GM19397 (cell line): ENCODE results near the gene NANOG.
"Not testable (repeated sequence)": the region's sequence is repeated elsewhere in the genome, so short reads cannot be mapped to it uniquely, and the experiment has no call there.

Experiments
- ATAC-seq: cut with Tn5 transposase; IDR thresholded peaks from one replicate; pipeline ENCODE4 v1.9.1; 2021; ENCODE audit warnings: mild to moderate bottlenecking, moderate library complexity; ENCODE audit not compliant: unreplicated experiment

Gene NANOG

DNA sequence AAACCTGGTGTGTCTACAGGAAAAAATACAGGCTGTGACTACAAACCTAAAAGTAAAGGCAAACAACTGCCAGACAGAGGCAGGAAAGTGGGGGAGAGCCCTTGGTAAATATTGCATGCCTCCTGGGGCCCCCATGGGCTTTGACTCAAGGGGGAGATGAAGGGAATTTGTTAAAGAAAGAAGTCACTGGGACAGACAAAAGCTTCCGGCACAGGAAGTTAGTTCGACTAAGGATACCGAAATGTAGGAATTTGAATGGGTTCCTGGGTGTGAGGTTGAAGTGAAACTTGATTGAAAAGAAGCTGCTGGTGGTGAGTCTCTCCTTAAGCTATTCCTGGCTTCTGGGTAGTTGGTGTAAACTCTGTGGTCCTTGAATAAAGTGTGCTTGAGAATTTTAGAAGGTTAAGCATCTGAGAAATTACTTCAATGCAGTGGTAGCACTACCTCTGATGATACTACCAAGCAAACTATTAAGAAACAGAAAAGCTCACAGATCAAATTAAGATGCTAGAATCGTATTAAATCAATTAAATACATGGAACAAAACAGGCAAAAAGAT is 9.6 kb downstream of the NANOG start:
- ATAC-seq, result not testable (repeated sequence)

DNA sequence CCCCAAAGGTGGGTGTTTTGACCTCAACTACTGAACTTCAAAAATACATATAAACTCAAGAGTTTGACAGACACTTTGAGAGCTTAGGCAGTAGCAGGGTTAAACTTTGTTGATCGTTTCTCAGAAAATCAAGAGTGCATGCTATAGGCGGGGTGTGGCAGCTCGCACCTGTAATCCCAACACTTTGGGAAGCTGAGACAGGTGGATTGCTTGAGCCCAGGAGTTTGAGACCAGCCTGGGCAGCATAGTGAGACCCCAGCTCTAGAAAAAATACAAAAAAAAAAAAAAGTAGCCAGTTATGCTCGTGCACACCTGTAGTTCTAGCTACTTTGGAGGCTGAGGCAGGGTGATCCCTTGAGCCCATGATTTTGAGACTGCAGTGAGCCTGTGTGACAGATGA is 12.3 kb downstream of the NANOG start:
- no peak for ATAC-seq

DNA sequence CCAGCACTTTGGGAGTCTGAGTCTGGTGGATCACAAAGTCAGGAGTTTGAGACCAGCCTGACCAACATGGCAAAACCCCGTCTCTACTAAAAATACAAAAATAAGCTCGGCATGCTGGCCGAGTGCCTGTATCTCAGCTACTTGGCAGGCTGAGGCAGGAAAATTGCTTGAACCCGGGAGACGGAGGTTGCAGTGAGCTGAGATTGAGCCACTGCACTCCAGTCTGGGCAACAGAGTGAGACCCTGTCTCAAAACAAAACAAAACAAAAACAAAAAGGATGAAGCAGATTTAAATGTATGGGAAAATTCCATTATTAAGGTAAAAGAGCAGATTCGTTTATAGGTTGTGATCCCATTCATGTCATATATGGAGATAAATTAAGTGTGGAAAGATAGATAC is 17.1 kb downstream of the NANOG start:
- not testable (repeated sequence) for ATAC-seq

DNA sequence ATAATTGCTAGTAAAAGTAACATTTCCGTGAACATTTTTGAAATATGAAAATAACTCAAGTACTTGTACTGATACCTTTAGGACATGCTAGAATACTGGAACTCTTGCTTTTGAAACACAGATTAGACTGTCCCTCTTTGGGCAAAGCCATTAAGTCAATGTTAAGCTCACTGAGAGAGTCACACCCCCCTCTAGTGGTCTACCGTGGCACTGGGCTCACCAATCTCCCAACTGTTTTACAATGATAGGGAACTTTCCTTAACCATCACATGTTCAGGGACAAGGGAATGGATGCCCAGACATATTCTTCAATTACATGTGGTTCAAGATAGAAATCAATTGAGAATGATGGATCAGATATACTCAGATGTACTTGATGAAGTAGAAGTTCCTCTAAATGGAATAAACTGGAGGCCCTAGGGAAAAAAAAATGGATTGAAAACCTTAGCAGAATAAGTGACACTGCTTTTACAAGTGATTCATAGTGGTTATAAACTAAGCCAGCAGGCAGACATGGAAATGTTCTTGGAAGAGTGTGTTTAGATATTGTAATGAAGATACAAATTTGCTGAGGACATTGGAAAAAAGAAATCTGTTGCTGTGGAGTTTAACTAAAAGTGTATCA is 17.8 kb downstream of the NANOG start:
- ATAC-seq, result no peak

DNA sequence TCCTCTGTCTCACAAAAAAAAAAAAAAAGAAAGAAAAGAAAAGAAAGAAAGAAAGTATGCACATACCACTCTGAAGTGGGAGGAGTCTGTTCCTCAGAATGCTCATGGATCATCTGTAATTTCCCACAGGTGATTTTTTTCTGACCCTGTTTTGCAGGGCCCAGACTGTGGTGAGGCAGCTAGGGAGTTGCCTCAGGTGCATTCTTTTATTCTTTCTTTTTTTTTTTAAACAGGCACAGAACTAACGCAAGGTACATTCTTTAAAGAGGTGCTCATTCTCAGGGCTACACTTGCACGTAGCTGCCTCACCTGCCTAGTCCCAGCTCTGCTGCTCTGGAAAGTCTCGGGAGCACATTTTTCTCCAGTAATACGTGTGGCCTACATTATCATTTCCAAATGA is 36.6 kb downstream of the NANOG start:
- not testable (repeated sequence) for ATAC-seq

DNA sequence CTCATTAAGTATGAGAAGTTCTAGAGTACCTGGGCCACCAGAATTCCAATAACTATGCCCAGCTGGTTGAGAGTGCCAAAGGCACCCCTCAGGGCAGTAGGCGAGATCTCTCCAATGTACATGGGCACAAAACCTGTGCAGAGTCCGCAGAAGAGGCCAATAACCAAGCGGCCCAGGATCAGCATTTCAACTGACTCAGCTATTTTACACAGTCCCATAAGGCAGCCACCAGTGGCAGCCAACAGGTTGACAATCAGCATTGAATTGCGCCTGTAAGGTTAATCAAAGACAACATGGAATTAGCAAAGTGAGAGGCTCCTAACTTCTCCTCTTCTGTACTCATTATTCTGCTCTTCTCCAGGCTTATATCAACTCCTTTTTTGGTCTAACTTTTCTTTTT is 40.5 kb downstream of the NANOG start:
- ATAC-seq, result not testable (repeated sequence)

DNA sequence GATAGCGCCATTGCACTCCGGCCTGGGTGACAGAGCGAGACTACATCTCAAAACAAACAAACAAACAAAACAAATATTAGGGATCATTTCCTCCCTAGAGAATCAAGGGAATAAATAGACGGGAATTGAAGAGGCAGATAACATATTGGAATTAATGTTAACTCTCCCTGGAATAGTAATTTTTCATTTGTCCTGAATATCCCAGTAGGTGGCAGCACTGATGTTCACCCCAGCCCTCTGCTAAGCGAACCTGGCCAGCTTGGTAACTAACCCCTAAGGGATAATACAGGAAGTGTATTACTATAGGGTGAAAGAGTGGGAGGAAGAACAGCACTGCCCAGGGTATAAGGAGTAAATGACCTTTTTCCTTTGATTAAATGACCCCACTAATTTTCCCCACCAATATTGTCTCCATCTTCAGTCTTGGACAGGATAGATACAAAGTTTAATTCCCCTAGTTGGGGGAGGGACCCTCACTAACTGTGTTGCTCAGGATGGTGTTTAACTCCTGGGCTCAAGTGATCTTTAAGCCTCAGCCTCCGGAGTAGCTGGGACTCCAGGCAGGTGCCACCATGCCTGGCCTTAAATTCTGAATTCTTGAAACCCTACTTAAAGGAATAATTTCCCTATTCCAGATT is 43.0 kb downstream of the NANOG start:
- ATAC-seq, result no peak

DNA sequence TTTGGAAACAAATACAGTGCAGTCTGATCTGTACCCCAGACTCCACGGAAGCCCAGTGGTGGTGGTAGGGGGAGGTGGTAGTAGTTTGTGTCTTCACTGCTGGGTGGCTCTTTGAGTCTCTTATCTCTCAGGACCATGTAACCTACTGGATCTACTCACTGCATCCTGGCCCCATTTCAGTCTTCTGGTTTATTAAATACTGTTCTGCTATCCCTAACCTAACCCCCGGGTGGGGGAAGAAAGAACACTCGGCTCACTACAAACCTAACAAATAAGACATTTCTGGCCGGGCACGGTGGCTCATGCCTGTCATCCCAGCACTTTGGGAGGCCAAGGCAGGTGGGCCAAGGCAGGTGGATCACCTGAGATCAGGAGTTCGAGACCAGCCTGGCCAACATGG is 44.0 kb downstream of the NANOG start:
- ATAC-seq, result not testable (repeated sequence)

DNA sequence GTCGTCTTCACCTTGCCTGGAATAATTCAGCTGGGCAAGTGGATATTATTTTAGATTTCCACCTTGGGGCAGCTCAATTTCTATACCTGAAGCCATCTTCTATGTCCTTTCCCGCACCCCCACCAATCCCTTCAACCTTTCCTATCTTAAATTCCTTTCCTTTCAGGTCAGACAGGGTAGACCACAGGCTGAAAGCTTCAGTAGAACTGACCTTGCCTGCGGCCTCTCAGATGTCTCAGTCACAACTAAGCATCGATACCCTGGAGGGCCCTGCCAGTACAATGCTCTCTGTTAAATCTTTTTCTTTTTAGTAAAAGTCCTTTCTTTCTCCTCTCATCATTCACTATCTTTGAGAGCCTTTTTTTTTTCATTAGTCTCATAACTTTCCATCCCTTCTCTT is 44.6 kb downstream of the NANOG start:
- no peak for ATAC-seq

DNA sequence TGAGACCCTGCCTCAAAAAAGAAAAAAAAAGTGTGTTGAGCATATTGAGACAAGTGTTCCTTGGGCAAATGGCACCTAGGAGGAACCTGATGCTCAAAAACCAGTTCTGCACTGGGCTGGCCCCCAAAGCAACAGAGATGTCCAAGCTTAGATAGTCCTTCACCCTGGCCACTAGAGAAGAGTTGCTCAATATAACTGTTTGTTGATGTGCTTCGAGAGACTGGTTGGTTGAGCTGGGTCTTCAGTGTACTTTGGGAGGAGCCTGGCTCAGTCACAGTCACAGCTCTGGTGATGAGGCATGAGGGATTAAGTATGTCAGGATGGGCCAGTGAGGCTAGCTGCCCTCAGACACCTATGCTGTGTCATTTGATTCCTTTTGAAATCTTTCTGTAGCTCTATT is 45.5 kb downstream of the NANOG start:
- no peak for ATAC-seq

DNA sequence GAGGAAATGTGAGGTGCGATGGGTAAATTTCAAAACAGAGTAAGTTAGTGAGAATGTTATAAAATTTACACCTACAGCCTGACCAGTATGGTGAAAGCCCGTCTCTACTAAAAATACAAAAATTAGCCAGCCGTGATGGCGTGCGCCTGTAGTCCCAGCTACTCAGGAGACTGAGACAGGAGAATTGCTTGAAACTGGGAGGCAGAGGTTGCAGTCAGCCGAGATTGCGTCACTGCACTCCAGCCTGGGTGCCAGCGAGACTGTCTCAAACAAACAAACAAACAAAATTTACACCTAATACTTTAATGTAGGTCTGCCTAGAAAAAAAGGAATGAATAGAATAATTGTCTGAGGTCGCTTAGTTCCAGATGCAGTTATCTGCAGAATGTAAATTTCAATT is 45.9 kb downstream of the NANOG start:
- ATAC-seq, result no peak

DNA sequence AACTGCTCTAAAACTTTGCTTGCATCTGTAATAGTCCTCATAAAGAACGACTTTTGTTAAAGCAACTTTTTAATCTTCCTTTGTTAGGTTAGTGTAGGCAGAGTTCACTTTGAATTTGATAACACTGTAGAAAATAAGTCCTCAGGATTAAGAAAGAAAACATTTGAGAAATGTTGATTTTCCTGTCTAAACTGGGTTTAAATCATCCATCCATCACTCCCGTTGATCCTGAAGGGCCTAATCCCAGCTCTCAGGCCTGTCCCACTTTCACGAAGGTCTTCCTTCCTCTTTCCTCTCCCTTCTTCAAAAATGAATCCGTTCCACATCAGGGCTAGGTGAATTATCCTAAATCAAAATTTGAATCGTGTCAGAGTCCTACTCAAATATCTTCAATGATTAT is 46.6 kb downstream of the NANOG start:
- ATAC-seq, result no peak

DNA sequence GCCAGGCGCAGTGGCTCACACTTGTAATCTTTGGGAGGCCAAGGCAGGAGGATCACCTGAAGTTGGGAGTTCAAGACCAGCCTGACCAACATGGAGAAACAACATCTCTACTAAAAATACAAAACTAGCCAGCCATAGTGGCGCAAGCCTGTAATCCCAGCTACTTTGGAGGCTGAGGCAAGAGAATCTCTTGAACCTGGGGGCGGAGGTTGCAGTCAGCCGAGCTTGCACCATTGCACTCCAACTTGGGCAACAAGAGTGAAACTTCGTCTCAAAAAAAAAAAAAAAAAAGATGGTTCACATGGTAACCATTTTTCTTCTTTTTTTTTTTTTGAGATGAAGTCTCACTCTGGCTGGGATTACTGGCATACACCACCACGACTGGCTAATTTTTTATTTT is 48.2 kb downstream of the NANOG start:
- no peak for ATAC-seq

DNA sequence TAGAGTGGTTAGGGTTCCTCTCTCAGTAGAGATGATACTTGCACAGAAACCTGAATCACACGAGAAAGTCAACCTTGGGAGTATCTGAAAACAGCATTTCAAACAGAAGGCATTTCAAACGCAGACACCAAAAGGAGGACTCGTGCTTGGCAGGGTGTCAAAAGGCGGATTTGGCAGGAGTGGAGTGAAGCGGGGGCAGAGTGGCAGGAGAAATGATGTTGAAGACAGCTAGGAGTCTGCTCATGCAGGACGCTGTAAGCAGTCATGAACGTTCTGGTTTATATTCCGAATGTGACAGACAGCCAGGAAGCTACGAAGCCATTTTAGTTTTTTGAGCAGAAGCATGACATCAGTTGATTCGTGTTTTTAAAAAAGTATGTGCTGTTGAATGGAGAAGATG is 50.0 kb downstream of the NANOG start:
- not testable (repeated sequence) for ATAC-seq

DNA sequence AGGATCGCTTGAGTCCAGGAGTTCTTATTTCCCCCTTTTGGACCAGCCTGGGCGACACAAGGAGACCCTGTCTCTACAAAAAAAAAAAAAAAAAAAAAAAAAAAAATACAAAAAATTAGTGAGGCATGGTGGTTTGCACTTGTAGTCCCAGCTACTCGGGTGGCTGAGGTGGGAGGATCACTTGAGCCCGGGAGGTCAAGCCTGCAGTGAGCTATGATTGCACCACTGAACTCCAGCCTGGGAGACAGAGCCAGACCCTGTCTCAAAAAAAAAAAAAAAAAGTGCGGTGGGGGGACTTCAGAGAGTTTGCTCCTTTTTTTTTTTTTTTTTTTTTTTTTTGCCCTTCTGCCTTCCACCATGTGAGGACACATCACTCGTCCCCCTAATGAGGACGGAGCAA is 50.6 kb downstream of the NANOG start:
- ATAC-seq, result not testable (repeated sequence)

DNA sequence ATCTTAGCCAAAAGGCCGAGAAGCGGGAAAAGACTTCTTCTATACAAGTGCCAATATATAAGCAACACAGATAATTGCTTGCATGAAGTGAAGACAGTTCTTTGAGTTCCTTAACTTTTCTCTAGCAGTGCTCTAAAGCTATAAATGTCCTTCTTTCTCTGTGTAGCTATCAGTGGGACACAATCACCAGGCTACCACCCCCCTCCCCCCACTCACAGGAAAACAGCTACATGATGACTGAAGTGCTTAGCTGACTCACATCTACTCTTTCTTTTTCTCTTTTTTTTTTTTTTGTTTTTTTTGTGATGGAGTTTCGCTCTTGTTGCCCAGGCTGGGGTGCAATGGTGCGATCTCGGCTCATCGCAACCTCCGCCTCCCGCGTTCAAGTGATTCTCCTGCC is 53.2 kb downstream of the NANOG start:
- not testable (repeated sequence) for ATAC-seq

DNA sequence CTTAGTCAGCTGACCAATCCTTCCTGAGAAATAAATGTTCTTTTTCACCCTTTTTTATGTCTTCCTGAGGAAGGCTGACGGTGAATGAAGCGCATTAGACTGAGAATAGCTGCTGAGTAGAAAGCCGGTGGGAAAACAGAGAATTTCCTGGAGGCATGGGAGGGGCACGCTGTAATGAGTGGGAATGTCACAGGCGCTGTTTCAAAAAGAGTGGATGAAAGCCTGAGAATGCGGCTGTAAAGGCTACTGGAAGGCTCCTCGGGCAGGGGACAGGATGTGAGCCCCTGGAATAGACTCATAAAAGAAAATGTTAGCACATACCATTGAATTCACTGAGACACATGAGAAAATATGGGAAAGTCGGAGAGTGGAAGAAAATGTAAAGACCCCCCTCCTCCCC is 53.9 kb downstream of the NANOG start:
- not testable (repeated sequence) for ATAC-seq

DNA sequence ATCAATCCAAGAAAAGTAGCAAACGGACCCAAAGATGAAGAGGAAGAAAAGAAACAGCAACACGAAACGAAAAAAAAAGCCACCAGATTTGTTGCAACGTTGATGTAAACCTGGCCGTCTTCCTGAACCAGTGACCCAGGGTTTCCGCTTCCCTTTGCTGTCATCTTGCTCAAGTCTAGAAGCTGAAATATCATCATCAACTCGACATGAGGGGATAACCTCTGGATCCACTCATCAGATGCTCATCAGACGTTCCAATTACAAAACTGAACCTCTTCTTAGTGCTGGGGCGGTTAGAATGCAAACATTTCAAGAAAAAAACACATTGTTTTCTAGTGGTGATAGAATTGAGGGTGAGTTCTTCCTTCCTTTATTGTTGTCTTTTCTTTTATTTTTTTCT is 54.4 kb downstream of the NANOG start:
- not testable (repeated sequence) for ATAC-seq

DNA sequence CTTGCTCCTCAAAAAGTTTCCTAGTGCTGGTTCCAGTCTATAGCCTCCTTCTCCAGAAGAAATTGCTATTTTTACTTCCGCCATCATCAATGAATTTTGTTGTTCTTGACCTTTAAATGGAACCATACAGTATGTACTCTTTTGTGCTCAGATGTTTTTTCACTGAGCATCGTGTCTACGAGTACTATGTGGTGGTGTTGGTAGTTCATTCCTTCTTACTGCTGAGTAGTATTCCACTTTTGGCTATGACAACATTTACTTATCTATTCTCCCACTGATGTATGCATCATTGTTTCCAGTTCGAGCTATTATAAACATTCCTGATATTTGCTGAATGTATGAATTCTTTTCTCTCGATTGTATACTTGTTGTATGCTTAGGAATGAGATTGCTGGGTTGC is 54.9 kb downstream of the NANOG start:
- no peak for ATAC-seq

DNA sequence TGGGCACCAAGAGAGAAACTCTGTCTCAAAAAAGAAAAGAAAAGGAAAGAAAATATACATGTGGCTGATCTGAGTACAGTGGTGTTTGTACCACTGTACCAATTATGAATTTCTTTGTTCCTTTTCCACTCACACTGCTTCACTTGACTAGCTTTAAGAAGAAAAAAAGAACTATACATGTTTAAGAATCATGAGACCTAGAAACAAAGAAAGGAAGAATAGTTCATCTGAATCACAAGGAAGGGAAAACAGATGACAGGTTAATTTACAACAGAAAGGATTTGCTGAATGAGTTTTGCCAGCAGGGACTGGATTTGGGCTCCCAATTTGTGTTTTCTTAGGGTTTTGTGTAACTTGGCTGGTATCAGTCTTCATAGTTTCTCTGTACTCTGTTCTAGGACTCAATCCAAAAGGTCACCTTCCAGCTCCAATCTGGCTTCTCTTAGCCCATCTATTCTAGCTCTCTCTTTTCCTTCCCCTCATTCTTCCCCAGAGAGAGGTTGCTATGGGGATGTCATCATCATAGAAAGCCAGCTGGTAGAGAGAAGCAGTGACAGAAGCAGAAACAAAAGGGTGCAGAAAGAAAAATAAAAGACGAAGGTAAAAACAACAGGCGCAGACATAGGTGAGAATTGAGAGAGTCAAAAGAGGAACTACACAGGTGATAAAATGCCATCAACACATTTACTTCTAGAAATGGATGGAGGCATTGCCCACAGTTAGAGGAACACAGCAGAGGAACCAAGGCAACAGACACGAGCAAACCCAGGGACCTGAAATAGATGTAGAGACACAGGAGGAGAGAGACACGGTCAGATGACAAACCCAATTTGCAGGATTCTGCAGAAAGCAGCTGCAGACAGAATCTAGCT is 58.3 kb downstream of the NANOG start:
- ATAC-seq, result not testable (repeated sequence)

DNA sequence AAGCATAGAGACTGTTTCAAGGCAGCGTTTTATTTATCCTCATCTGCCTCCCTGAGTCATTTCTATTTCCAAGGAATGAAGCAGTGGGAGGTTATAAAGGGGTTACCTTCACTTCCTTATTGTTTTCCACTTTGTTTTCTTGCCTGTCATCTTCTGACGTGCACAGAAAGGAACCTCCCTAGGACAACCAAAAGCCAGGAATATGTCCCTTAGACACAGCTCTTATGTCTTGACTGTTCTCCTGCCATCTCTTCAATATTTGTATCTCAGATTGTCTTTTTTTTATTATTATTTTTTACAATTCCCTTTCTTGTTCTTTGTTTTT is 58.9 kb downstream of the NANOG start:
- not testable (repeated sequence) for ATAC-seq
